OCI-LY3 (cell line): ENCODE data around the gene GPATCH8.

ENCODE experiments used
- H2AFZ ChIP-seq: fragments of 200-600, 300-600 bp; shearing (Covaris generic); 2 replicates; pipeline ENCODE4 v1.6.0; 2014; ENCODE audit warnings: antibody characterized with exemption, low read depth, low read length
- H3K27ac ChIP-seq: fragments of 200-600, 300-600 bp; sonication (generic); 2 replicates; pipeline ENCODE4 v1.5.1; 2014; ENCODE audit warnings: mild to moderate bottlenecking, low read length, moderate library complexity, mixed read lengths
- H3K27me3 ChIP-seq: fragments of 200-600, 300-600 bp; sonication (generic); 2 replicates; pipeline ENCODE4 v1.6.1; 2014; ENCODE audit warnings: low read depth, low read length, mixed read lengths
- H3K36me3 ChIP-seq: fragments of 200-600, 300-600 bp; sonication (generic); replicated peaks from 2 replicates; pipeline ENCODE3; 2014; ENCODE audit warnings: low read depth, low read length, mixed read lengths
- H3K4me1 ChIP-seq: fragments of 300-600, 200-600 bp; sonication (generic); 2 replicates; pipeline ENCODE4 v1.6.1; 2014; ENCODE audit warnings: low read length, mixed read lengths
- H3K4me2 ChIP-seq: fragments of 200-600, 300-600 bp; sonication (generic); 2 replicates; pipeline ENCODE4 v1.6.1; 2014; ENCODE audit warnings: low read length, mixed read lengths
- H3K4me3 ChIP-seq: fragments of 300-600, 200-600 bp; sonication (generic); 2 replicates; pipeline ENCODE4 v1.5.1; 2014; ENCODE audit warnings: antibody characterized with exemption, mild to moderate bottlenecking, low read length, moderate library complexity
- H3K79me2 ChIP-seq: fragments of 300-600, 200-600 bp; shearing (Covaris generic); 2 replicates; pipeline ENCODE4 v1.6.1; 2014; ENCODE audit warnings: mild to moderate bottlenecking, low read length, mixed read lengths
- H3K9ac ChIP-seq: fragments of 300-600, 200-600 bp; shearing (Covaris generic); 2 replicates; pipeline ENCODE4 v1.6.0; 2014; ENCODE audit warnings: mild to moderate bottlenecking, low read length, moderate library complexity
- H3K9me3 ChIP-seq: fragments of 200-600, 300-600 bp; shearing (Covaris generic); 2 replicates; pipeline ENCODE4 v1.6.1; 2014; ENCODE audit warnings: low read length, mixed read lengths; ENCODE audit not compliant: insufficient read depth
- H4K20me1 ChIP-seq: fragments of 200-600, 300-600 bp; sonication (generic); 2 replicates; pipeline ENCODE4 v1.6.1; 2016; ENCODE audit warnings: low read length, mixed read lengths; ENCODE audit not compliant: insufficient read depth
- EZH2phosphoT487 ChIP-seq: fragments of 200-600 bp; shearing (Covaris generic); IDR thresholded peaks from 2 replicates; pipeline ENCODE4 v1.6.1; 2018; ENCODE audit warnings: antibody characterized with exemption, mixed run types, low read depth
- TF ChIP-seq, protein P1 (sequence below): fragments of 200-600, 300-600 bp; sonication (generic); IDR thresholded peaks from 2 replicates; pipeline ENCODE4 v1.5.1; 2014; ENCODE audit warnings: antibody characterized with exemption, low read length, low read depth

The GPATCH8 gene

DNA sequence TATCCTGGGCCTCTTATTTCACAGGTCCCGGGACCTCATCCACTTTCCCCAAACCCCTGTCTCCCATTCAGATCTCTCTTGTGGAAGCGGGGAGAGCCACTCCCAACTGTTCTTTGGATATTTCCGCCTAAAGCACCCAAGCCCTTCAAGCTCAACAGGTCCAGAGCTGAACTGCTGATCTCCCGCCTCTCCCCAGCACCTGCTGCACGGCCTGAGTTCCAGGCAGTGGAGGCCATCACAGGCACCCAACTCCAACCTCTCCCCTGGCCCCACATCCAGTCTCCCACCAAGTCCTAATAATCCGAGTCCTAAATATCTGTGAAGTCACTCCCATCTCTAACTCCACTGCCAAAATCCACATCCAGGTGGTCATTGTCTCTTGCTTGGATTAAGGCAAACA lies 120.3 kb downstream of the GPATCH8 start:
- H3K4me2 ChIP-seq: no peak overlapping the region
- H3K9me3 ChIP-seq: no peaks in the 10 kb centered on the region
- peaks cover 2% of the 10 kb centered on the region; the same call in 1 of the 2 replicates for H3K27me3 ChIP-seq
- H3K4me1 ChIP-seq: peaks cover 4% of the 10 kb centered on the region; the same call in 1 of the 2 replicates
- H3K79me2 ChIP-seq: no peaks in the 10 kb centered on the region
- TF ChIP-seq EZH2phosphoT487: no peak
- TF ChIP-seq, protein P1, sequence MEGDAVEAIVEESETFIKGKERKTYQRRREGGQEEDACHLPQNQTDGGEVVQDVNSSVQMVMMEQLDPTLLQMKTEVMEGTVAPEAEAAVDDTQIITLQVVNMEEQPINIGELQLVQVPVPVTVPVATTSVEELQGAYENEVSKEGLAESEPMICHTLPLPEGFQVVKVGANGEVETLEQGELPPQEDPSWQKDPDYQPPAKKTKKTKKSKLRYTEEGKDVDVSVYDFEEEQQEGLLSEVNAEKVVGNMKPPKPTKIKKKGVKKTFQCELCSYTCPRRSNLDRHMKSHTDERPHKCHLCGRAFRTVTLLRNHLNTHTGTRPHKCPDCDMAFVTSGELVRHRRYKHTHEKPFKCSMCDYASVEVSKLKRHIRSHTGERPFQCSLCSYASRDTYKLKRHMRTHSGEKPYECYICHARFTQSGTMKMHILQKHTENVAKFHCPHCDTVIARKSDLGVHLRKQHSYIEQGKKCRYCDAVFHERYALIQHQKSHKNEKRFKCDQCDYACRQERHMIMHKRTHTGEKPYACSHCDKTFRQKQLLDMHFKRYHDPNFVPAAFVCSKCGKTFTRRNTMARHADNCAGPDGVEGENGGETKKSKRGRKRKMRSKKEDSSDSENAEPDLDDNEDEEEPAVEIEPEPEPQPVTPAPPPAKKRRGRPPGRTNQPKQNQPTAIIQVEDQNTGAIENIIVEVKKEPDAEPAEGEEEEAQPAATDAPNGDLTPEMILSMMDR: no peak
- no peak overlapping the region for H3K27ac ChIP-seq
- no peaks in the 10 kb centered on the region for H3K36me3 ChIP-seq
- H3K4me3 ChIP-seq: no peak overlapping the region
- no peak overlapping the region for H2AFZ ChIP-seq
- no peak overlapping the region for H3K9ac ChIP-seq
- H4K20me1 ChIP-seq: no peaks in the 10 kb centered on the region

DNA sequence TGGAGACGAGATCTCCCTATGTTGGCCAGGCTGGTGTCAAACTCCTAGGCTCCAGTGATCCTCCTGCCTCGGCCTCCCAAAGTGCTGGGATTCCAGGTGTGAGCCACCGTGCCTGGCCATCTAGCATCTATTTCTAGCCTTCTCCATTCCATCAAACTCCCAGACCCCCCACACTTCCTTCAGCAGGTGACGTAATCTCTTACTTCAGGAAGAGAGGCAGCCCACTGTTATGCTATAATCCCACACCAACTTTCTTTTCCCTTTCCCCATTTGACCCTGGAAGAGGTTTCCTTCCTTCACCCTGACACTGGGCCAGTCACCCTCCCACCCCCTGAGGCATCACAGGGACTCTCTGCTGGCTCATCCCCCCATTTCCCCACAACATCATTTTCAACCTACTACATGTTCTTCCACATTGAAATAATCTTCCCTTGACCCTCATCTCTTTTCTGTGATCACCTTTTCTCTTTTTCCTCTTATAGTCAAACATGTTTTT lies 121.3 kb downstream of the GPATCH8 start:
- Histone ChIP-seq H3K4me3 (no peak overlapping the region), H4K20me1 (no peaks in the 10 kb centered on the region), H3K4me2 (no peak overlapping the region), H3K4me1 (peaks cover 4% of the 10 kb centered on the region; the same call in 1 of the 2 replicates), H3K27ac (no peak overlapping the region), H2AFZ (no peak overlapping the region), H3K79me2 (no peaks in the 10 kb centered on the region), H3K36me3 (no peaks in the 10 kb centered on the region), H3K9ac (no peak overlapping the region), H3K27me3 (peaks cover 2% of the 10 kb centered on the region; the same call in 1 of the 2 replicates), H3K9me3 (no peaks in the 10 kb centered on the region)
- TF ChIP-seq, protein P1: no peak
- no peak for TF ChIP-seq EZH2phosphoT487

GRCh38 chr17:44380767-44381166 lies 122.4 kb downstream of the GPATCH8 start:
- H3K36me3 ChIP-seq: no peaks in the 10 kb centered on the region
- no peak overlapping the region for H2AFZ ChIP-seq
- no peaks in the 10 kb centered on the region for H3K79me2 ChIP-seq
- no peaks in the 10 kb centered on the region for H4K20me1 ChIP-seq
- H3K9me3 ChIP-seq: no peaks in the 10 kb centered on the region
- H3K27ac ChIP-seq: no peak overlapping the region
- no peak for TF ChIP-seq EZH2phosphoT487
- TF ChIP-seq, protein P1: no peak
- H3K4me1 ChIP-seq: peaks cover 2% of the 10 kb centered on the region; the same call in 1 of the 2 replicates
- no peak overlapping the region for H3K4me3 ChIP-seq
- H3K27me3 ChIP-seq: peaks cover 2% of the 10 kb centered on the region; the same call in 1 of the 2 replicates
- no peak overlapping the region for H3K4me2 ChIP-seq
- no peak overlapping the region for H3K9ac ChIP-seq

DNA sequence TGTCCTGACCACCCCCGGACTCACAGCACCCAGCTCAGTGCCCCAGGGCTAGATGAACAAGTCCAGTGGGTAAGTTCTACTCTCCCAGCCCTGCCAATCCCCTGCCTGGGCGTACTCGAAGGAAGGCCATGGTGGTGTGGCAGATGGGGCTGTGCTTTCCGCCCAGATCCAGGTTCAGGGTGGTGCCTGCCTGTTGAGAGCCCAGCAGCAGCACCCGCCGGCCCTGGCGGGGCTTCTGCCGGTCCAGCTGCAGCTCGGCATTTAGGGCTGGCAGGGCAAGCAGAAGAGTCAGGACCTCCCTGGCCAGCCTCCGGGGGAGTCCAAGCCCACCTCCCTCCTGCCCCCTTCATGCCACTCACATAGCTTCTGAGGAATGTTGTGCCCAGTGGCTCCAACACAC lies 123.3 kb downstream of the GPATCH8 start:
- no peaks in the 10 kb centered on the region for H3K9me3 ChIP-seq
- H3K36me3 ChIP-seq: no peaks in the 10 kb centered on the region
- H4K20me1 ChIP-seq: no peaks in the 10 kb centered on the region
- H3K4me3 ChIP-seq: no peak overlapping the region
- H3K79me2 ChIP-seq: no peaks in the 10 kb centered on the region
- no peaks in the 10 kb centered on the region for H3K4me1 ChIP-seq
- H3K9ac ChIP-seq: no peak overlapping the region
- TF ChIP-seq, protein P1: no peak
- TF ChIP-seq EZH2phosphoT487: no peak
- no peak overlapping the region for H3K4me2 ChIP-seq
- H3K27me3 ChIP-seq: no peaks in the 10 kb centered on the region
- no peak overlapping the region for H2AFZ ChIP-seq
- no peak overlapping the region for H3K27ac ChIP-seq
